GM12891 (cell line): ENCODE results near the gene BRD3OS.
"Not testable (repeated sequence)": the region's sequence is repeated elsewhere in the genome, so short reads cannot be mapped to it uniquely, and the experiment has no call there.

Experiments
- DNase-seq: peaks from one replicate; pipeline ENCODE4 v3.0.0; 2011; ENCODE audit warnings: low spot score; ENCODE audit not compliant: insufficient read length
- FAIRE-seq: peaks from 2 replicates; lab custom pipeline; 2011; peaks lifted over from hg19 to GRCh38; lab: Jason Lieb, UNC
- PAX5 ChIP-seq: IDR thresholded peaks from 2 replicates; pipeline ENCODE4 v1.6.1; 2011; ENCODE audit warnings: low read length, moderate library complexity, mild to moderate bottlenecking; ENCODE audit not compliant: insufficient read depth, severe bottlenecking
- POLR2A ChIP-seq: IDR thresholded peaks from 2 replicates; pipeline ENCODE4 v1.6.1; 2011; ENCODE audit warnings: low read depth, low read length, control low read depth
- POLR2AphosphoS5 ChIP-seq: IDR thresholded peaks from 2 replicates; pipeline ENCODE4 v1.6.1; 2011; ENCODE audit warnings: low read depth, low read length, control low read depth
- POU2F2 ChIP-seq: IDR thresholded peaks from 2 replicates; pipeline ENCODE4 v1.6.1; 2011; ENCODE audit warnings: low read depth, mild to moderate bottlenecking, control low read depth, low read length, moderate library complexity
- SPI1 ChIP-seq: IDR thresholded peaks from 2 replicates; pipeline ENCODE4 v1.6.1; 2011; ENCODE audit warnings: low read depth, low read length, control low read depth

Gene BRD3OS

DNA sequence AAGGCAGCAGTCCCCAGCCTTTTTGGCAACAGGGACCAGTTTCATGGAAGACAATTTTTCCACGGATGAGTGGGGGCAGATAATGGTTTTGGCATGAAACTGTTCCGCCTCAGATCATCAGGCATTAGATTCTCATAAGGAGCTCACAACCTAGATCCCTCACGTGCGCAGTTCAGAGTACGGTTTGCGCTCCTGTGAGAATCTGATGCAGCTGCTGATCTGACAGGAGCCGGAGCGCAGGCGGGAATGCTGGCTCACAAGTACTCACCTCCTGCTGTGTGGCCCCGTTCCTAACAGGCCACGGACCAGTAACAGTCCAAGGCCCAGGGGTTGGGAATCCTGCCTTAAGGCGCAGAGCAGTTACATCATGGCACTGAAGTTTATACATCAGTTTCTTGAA, 45.9 kb downstream of the BRD3OS start:
- FAIRE-seq, result no peak
- DNase-seq, result no peak
- TF ChIP-seq POLR2A (no peak), POLR2AphosphoS5 (no peak)

DNA sequence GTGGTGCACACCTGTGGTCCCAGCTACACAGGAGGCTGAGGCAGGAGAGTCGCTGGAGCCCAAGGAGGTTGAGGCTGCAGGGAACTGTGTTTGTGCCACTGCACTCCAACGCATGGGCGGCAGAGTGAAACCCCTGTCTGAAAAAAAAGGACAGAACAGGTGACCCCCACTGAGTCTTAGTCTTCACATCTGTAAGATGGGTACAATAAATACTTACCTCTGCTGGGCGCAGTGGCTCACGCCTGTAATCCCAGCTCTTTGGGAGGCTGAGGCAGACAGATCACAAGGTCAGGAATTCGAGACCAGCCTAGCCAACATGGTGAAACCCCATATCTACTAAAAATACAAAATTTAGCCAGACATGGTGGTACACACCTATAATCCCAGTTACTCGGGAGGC, 47.4 kb downstream of the BRD3OS start:
- FAIRE-seq, DNase-seq: not testable (repeated sequence)

DNA sequence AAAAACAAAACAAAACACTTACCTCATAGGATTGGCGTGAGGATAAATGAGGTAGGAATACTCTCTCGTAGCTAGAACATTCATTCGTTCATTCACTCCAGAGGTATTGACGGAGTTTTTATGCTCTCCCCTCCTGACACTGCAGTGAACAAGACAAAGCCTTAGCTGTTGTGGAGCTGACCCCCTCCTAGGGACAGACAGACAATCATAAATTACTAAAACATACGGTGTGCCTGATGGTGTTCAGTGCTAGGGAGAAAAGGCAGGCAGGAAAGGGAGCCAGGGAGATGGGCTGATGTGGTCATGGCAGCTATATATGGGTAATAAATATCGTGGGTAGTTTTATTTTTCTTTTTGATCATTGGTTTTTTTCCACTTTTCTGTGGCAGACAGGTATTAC, 48.2 kb downstream of the BRD3OS start:
- DNase-seq, result no peak
- TF ChIP-seq POLR2AphosphoS5, result no peak
- no peak for TF ChIP-seq POU2F2
- no peak for TF ChIP-seq PAX5
- no peak for FAIRE-seq

DNA sequence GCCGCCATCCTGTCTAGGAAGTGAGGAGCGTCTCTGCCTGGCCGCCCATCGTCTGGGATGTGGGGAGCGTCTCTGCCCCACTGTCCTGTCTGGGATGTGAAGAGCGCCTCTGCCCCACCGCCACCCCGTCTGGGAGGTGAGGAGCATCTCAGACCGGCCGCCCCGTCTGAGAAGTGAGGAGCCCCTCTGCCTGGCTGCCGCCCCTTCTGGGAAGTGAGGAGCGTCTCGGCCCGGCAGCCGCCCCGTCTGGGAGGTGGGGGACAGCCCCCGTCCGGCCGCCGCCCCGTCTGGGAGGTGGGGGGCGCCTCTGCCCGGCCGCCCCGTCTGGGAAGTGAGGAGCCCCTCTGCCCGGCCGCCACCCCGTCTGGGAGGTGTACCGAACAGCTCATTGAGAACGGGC, 50.4 kb downstream of the BRD3OS start:
- not testable (repeated sequence) for DNase-seq, FAIRE-seq

DNA sequence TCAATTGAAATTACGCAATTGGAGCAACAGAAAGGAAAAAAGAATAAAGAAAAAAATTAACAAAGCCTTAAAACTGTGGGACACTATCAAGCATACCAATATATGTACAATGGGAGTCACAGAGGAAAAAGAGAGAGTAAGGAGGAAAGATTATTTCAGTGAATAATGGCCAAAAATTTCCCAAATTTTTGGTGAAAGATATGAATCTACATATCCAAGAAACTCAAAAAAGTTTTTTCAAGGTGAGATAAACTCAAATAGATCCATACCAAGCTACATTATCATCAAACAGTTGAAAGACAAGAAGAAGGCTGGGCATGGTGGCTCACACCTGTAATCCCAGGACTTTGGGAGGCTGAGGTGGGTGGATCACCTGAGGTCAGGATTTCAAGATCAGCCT, 51.4 kb downstream of the BRD3OS start:
- no peak for TF ChIP-seq SPI1
- no peak for TF ChIP-seq POLR2AphosphoS5
- FAIRE-seq, result no peak
- no peak for DNase-seq
